ENCODE data around the gene STAB1. TPM values are rescaled to one million over a fixed set of nuclear protein-coding genes. Genes with fewer than 3 reads are reported as not detected.

STAB1 gene
- total and polyA plus RNA-seq, 3 donors from 2014 or later: 41.7 to 71.9 (median 58.6) TPM

DNA sequence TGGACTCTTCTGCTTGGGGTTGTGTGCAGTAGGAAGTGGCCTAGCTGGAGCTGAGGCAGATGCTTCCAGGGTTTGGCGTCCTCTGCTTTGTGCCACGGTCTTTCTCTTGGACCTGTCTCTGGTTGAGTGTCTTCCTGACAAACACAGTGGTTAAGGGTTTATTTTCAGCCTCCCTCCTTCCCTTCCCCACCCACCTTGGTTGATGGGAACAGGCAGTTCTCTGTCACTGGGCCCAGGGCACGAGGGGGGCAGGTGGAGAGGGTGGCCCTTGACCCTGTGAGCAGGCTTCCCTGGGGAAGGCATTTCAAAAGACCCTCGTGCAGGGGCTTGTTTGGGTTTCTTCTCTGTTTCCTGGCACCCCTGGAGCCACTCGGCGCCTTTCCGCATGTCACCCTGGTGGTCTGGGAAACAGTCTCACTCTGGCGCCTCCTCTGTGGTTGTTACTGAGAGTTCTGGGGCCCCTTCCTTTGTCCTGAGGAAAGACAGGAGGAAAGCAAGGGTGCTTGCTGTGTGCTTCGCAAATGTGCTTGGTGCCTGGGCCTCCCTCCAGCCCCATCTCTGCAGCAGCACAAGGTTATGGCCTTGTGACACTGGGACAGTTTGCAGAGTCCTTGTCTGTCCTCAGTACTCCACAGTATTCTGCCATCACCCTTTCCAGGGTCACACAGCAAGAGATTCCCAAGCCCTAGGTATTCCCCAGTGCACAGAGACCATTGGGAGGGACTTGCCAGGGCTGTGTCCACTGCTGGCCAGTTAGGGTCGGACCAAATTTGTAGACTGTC, 10.3 kb upstream of the STAB1 start:
- Histone ChIP-seq H3K27me3 (no peaks in the 10 kb centered on the region), H3K4me1 (peaks cover 83% of the 10 kb centered on the region), H3K36me3 (ENCODE audit: low read depth, missing control alignments) (no peaks in the 10 kb centered on the region), H3K4me3 (no peak overlapping the region), H3K9me3 (no peaks in the 10 kb centered on the region), H3K27ac (peak overlapping the region; percentile 80 to 86)
- TF ChIP-seq, protein P1, sequence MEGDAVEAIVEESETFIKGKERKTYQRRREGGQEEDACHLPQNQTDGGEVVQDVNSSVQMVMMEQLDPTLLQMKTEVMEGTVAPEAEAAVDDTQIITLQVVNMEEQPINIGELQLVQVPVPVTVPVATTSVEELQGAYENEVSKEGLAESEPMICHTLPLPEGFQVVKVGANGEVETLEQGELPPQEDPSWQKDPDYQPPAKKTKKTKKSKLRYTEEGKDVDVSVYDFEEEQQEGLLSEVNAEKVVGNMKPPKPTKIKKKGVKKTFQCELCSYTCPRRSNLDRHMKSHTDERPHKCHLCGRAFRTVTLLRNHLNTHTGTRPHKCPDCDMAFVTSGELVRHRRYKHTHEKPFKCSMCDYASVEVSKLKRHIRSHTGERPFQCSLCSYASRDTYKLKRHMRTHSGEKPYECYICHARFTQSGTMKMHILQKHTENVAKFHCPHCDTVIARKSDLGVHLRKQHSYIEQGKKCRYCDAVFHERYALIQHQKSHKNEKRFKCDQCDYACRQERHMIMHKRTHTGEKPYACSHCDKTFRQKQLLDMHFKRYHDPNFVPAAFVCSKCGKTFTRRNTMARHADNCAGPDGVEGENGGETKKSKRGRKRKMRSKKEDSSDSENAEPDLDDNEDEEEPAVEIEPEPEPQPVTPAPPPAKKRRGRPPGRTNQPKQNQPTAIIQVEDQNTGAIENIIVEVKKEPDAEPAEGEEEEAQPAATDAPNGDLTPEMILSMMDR (IDR thresholded peaks at IDR 0.05): no peak
- no peak for TF ChIP-seq POLR2A (IDR thresholded peaks at IDR 0.05)
- intact Hi-C loops (cut with DNase I; ENCODE audit: low total_unique reads): loop anchor here (5.0 kb wide), 1 partner anchor 52 kb away; the partner anchor contains the start of gene UQCC5
- DNase-seq: no peak
- WGBS, 2 donors: 54 to 65% methylated on average over 10 of the region's 10 CpGs

GRCh38 chr3:52487050-52487787, 7.9 kb upstream of the STAB1 start:
- DNase-seq: no peak
- H3K27me3 ChIP-seq: no peaks in the 10 kb centered on the region
- TF ChIP-seq POLR2A (IDR thresholded peaks at IDR 0.05): no peak
- peaks cover 78% of the 10 kb centered on the region for H3K4me1 ChIP-seq
- 86% methylated on average over 9 to 31 of the region's 31 CpGs for WGBS, 2 donors
- H3K9me3 ChIP-seq: no peaks in the 10 kb centered on the region
- H3K27ac ChIP-seq: peak overlapping the region; percentile 10 to 86
- intact Hi-C loops (cut with DNase I; ENCODE audit: low total_unique reads): loop anchor here (5.0 kb wide), 1 partner anchor 50 kb away; the partner anchor contains the start of gene UQCC5
- no peak overlapping the region for H3K4me3 ChIP-seq
- H3K36me3 ChIP-seq (ENCODE audit: low read depth, missing control alignments): no peaks in the 10 kb centered on the region

DNA sequence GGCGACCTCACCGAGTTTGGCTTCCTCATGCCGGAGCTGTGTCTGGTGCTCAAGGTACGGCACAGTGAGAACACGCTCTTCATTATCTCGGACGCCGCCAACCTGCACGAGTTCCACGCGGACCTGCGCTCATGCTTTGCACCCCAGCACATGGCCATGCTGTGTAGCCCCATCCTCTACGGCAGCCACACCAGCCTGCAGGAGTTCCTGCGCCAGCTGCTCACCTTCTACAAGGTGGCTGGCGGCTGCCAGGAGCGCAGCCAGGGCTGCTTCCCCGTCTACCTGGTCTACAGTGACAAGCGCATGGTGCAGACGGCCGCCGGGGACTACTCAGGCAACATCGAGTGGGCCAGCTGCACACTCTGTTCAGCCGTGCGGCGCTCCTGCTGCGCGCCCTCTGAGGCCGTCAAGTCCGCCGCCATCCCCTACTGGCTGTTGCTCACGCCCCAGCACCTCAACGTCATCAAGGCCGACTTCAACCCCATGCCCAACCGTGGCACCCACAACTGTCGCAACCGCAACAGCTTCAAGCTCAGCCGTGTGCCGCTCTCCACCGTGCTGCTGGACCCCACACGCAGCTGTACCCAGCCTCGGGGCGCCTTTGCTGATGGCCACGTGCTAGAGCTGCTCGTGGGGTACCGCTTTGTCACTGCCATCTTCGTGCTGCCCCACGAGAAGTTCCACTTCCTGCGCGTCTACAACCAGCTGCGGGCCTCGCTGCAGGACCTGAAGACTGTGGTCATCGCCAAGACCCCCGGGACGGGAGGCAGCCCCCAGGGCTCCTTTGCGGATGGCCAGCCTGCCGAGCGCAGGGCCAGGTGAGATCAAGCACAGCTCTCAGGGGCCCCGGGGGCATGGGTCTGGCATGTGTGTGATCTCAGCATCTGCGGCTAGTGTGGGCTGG, 7.1 kb upstream of the STAB1 start:
- intact Hi-C loops (cut with DNase I; ENCODE audit: low total_unique reads): loop anchor here (5.0 kb wide), 1 partner anchor 49 kb away; the partner anchor contains the start of gene UQCC5
- Histone ChIP-seq H3K9me3 (no peaks in the 10 kb centered on the region), H3K36me3 (ENCODE audit: low read depth, missing control alignments) (no peaks in the 10 kb centered on the region), H3K4me3 (no peak overlapping the region), H3K27me3 (no peaks in the 10 kb centered on the region), H3K4me1 (peaks cover 74% of the 10 kb centered on the region), H3K27ac (peak overlapping the region; percentile 44 to 81)
- DNase-seq: no peak
- TF ChIP-seq, protein P1 (IDR thresholded peaks at IDR 0.05): no peak
- no peak for TF ChIP-seq POLR2A (IDR thresholded peaks at IDR 0.05)
- WGBS, 2 donors: 94 to 98% methylated on average over 16 to 58 of the region's 59 CpGs

DNA sequence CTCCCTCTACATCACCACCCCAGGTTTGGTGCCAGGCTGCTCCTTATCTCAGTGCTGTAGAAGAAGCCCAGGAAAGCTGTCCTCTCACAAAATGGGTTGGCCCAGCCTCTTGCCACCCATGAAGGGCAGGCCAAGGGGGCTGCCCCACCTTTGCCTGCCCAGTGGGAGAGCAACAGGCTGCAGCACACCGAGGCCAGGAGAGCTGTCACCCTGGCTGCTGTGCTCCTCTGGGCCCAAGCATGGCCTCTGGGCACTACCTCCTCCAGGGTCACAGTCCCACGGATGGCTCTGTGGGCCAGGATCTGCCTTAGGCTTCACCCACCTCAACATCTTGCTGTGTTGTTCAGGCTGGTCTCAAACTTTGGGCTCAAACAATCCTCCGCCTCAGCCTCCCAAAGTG, 6.4 kb upstream of the STAB1 start:
- Histone ChIP-seq H3K36me3 (ENCODE audit: low read depth, missing control alignments) (no peaks in the 10 kb centered on the region), H3K4me3 (no peak overlapping the region), H3K9me3 (no peaks in the 10 kb centered on the region), H3K27ac (peak overlapping the region; percentile 44 to 81), H3K27me3 (no peaks in the 10 kb centered on the region), H3K4me1 (peaks cover 73% of the 10 kb centered on the region)
- 80 to 100% methylated on average over 1 to 3 of the region's 3 CpGs for WGBS, 2 donors
- no peak for DNase-seq
- no peak for TF ChIP-seq POLR2A (IDR thresholded peaks at IDR 0.05)
- TF ChIP-seq, protein P1 (IDR thresholded peaks at IDR 0.05): no peak
- intact Hi-C loops (cut with DNase I; ENCODE audit: low total_unique reads): loop anchor here (5.0 kb wide), 1 partner anchor 49 kb away; the partner anchor contains the start of gene UQCC5

Measured in testis (tissue), 3 donors.